ENCODE data around the gene ITPKB.

The ITPKB gene

GRCh38 chr1:226593541-226593940 lies 145.5 kb downstream of the ITPKB start:
- Histone ChIP-seq H3K27ac (no peak overlapping the region), H3K4me3 (no peak overlapping the region), H3K9me3 (no peaks in the 10 kb centered on the region), H3K4me1 (peaks cover 0 to 7% (median 0%) of the 10 kb centered on the region in 4 donors), H3K36me3 (no peaks in the 10 kb centered on the region), H3K27me3 (no peaks in the 10 kb centered on the region)
- intact Hi-C loops (cut with DNase I; ENCODE audit: low total_unique reads), result no loop called here
- no peak for DNase-seq
- no peak for TF ChIP-seq CTCF (IDR thresholded peaks at IDR 0.05)

- intact Hi-C loops (cut with DNase I; ENCODE audit: low total_unique reads), result no loop called here
- no peak for TF ChIP-seq CTCF (IDR thresholded peaks at IDR 0.05)
- Histone ChIP-seq H3K27ac (no peak overlapping the region), H3K27me3 (no peaks in the 10 kb centered on the region), H3K4me1 (peaks cover 0 to 7% (median 0%) of the 10 kb centered on the region in 4 donors), H3K9me3 (no peaks in the 10 kb centered on the region), H3K36me3 (no peaks in the 10 kb centered on the region), H3K4me3 (no peak overlapping the region)
- no peak for DNase-seq
These were observed 148.5 kb downstream of the ITPKB start for GRCh38 chr1:226590614-226591013.

- no peaks in the 10 kb centered on the region for H3K9me3 ChIP-seq
- no peaks in the 10 kb centered on the region for H3K36me3 ChIP-seq
- intact Hi-C loops (cut with DNase I; ENCODE audit: low total_unique reads), result no loop called here
- DNase-seq, result no peak
- TF ChIP-seq CTCF (IDR thresholded peaks at IDR 0.05), result no peak
- H3K27me3 ChIP-seq, result no peaks in the 10 kb centered on the region
- no peak overlapping the region for H3K27ac ChIP-seq
- H3K4me3 ChIP-seq, result no peak overlapping the region
- peaks cover 0 to 7% (median 0%) of the 10 kb centered on the region in 4 donors for H3K4me1 ChIP-seq
These were observed 149.9 kb downstream of the ITPKB start for GRCh38 chr1:226589008-226589733.

GRCh38 chr1:226588484-226588883 lies 150.6 kb downstream of the ITPKB start:
- Histone ChIP-seq H3K4me3 (no peak overlapping the region), H3K4me1 (peaks cover 0 to 7% (median 0%) of the 10 kb centered on the region in 4 donors), H3K27ac (no peak overlapping the region), H3K27me3 (no peaks in the 10 kb centered on the region), H3K36me3 (no peaks in the 10 kb centered on the region), H3K9me3 (no peaks in the 10 kb centered on the region)
- intact Hi-C loops (cut with DNase I; ENCODE audit: low total_unique reads), result no loop called here
- DNase-seq, result no peak
- TF ChIP-seq CTCF (IDR thresholded peaks at IDR 0.05), result no peak

- no peaks in the 10 kb centered on the region for H3K9me3 ChIP-seq
- no peak for DNase-seq
- peaks cover 0 to 7% (median 0%) of the 10 kb centered on the region in 4 donors for H3K4me1 ChIP-seq
- H3K27me3 ChIP-seq, result no peaks in the 10 kb centered on the region
- no peak overlapping the region for H3K27ac ChIP-seq
- no peaks in the 10 kb centered on the region for H3K36me3 ChIP-seq
- intact Hi-C loops (cut with DNase I; ENCODE audit: low total_unique reads), result no loop called here
- H3K4me3 ChIP-seq, result no peak overlapping the region
- TF ChIP-seq CTCF (IDR thresholded peaks at IDR 0.05), result no peak
These were observed 152.2 kb downstream of the ITPKB start for GRCh38 chr1:226586650-226587422.

All from tibial artery (tissue), 4 donors.